D721Med (cell line): ENCODE measurements around the gene MFSD12.

Experiments
- DNase-seq: peaks from one replicate; pipeline ENCODE4 v3.0.0; 2011; ENCODE audit warnings: low spot score; ENCODE audit not compliant: insufficient read length
- FAIRE-seq: peaks from 2 replicates; lab custom pipeline; 2011; peaks lifted over from hg19 to GRCh38; lab: Jason Lieb, UNC
- CTCF ChIP-seq: IDR thresholded peaks from 2 replicates; pipeline ENCODE4 v1.5.1; 2012; ENCODE audit warnings: mild to moderate bottlenecking, control low read depth; ENCODE audit not compliant: insufficient read depth; ENCODE audit errors: missing control alignments

The MFSD12 gene

GRCh38 chr19:3554254-3555083 is 2.9 kb downstream of the MFSD12 start:
- FAIRE-seq (no peak), DNase-seq (no peak)
- no peak for TF ChIP-seq CTCF

- no peak for TF ChIP-seq CTCF
- DNase-seq = no peak
- FAIRE-seq = no peak
These were observed 5.6 kb downstream of the MFSD12 start for GRCh38 chr19:3551792-3552095.

- TF ChIP-seq CTCF = no peak
- FAIRE-seq = no peak
- no peak for DNase-seq
These were observed 6.2 kb downstream of the MFSD12 start for GRCh38 chr19:3550947-3551791.

GRCh38 chr19:3549816-3550215 is 7.6 kb downstream of the MFSD12 start:
- TF ChIP-seq CTCF = no peak
- FAIRE-seq (no peak), DNase-seq (no peak)

- FAIRE-seq (no peak), DNase-seq (no peak)
- TF ChIP-seq CTCF = no peak
These were observed 8.8 kb downstream of the MFSD12 start for GRCh38 chr19:3548606-3549005.

- FAIRE-seq = no peak
- DNase-seq = no peak
- TF ChIP-seq CTCF = no peak
These were observed 9.6 kb downstream of the MFSD12 start for GRCh38 chr19:3547767-3548282.

GRCh38 chr19:3547301-3547731 is 10.1 kb downstream of the MFSD12 start:
- no peak for FAIRE-seq
- TF ChIP-seq CTCF = peak; percentile 14
- DNase-seq = no peak
